Tibial artery (tissue), 4 donors: ENCODE data around the gene SLC32A1.

ENCODE experiments used
- DNase-seq, 2 donors: peaks; one replicate each; pipeline ENCODE4 v3.0.0-alpha.2; 2019
- H3K27ac ChIP-seq, 2 donors: fragments of 200-600 bp; sonication (generic) in 1 of 2; 1 replicate in 1 of 2; 2 replicates in 1 of 2; pipeline ENCODE4 v1.5.1; 2018 to 2019; ENCODE audit warnings: mild to moderate bottlenecking in 1 of 2
- H3K27me3 ChIP-seq, 2 donors: fragments of 200-600 bp; sonication (generic) in 1 of 2; one replicate each; pipeline versions ENCODE4 v1.5.1 to v1.6.0; 2016 to 2019
- H3K36me3 ChIP-seq, 3 donors: fragments of 200-600 bp; sonication (generic) in 2 of 3; one replicate each; pipeline ENCODE4 v1.5.1; 2016 to 2019; ENCODE audit warnings: mild to moderate bottlenecking in 2 of 3
- H3K4me1 ChIP-seq, 4 donors: fragments of 200-600 bp; sonication (generic) in 2 of 4; 1 replicate in 3 of 4; 2 replicates in 1 of 4; pipeline ENCODE4 v1.5.1; 2016 to 2019
- H3K4me3 ChIP-seq, 2 donors: fragments of 200-600 bp; sonication (generic) in 1 of 2; 1 replicate in 1 of 2; 2 replicates in 1 of 2; pipeline ENCODE4 v1.5.1; 2018 to 2019; ENCODE audit warnings: mild to moderate bottlenecking in 2 of 2
- H3K9me3 ChIP-seq, 3 donors: fragments of 200-600 bp; sonication (generic) in 1 of 3; one replicate each; pipeline ENCODE4 v1.5.1; 2016 to 2019
- intact Hi-C: fragments of 100-400 bp; cut with DNase I; formaldehyde crosslinking; loops from one replicate; pipeline ENCODE4 v1.15.0; 2023; ENCODE audit warnings: low total_unique reads
- TF ChIP-seq, protein P1 (sequence below), 2 experiments: fragments of 200-600 bp in 1 of 2; fragments of 450-650 bp in 1 of 2; IDR thresholded peaks; one replicate each; pipeline ENCODE4 v1.5.1; 2017 to 2019; ENCODE audit warnings: antibody characterized with exemption in 2 of 2, mild to moderate bottlenecking in 1 of 2, moderate library complexity in 1 of 2

The SLC32A1 gene

DNA sequence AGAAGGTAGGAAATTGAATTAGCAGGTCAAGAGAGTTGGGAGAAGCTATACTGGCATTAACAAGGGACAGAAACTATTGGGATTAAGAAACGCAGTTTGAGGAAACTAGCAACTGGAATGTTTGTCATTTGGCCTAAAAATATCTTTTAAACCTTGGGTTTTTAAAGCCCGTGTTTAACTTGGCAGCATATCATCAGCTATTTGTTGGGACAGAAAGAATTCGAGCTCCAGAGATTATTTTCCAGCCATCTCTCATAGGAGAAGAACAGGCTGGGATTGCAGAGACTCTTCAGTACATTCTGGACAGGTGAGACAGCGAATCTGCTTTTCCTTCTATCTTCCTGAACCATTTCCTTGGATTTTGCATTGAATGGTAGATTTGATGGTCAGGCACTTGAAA, 41.8 kb downstream of the SLC32A1 start:
- intact Hi-C loops, result no loop called here
- H3K4me1 ChIP-seq, result peaks cover 0 to 37% (median 21%) of the 10 kb centered on the region in 4 donors

DNA sequence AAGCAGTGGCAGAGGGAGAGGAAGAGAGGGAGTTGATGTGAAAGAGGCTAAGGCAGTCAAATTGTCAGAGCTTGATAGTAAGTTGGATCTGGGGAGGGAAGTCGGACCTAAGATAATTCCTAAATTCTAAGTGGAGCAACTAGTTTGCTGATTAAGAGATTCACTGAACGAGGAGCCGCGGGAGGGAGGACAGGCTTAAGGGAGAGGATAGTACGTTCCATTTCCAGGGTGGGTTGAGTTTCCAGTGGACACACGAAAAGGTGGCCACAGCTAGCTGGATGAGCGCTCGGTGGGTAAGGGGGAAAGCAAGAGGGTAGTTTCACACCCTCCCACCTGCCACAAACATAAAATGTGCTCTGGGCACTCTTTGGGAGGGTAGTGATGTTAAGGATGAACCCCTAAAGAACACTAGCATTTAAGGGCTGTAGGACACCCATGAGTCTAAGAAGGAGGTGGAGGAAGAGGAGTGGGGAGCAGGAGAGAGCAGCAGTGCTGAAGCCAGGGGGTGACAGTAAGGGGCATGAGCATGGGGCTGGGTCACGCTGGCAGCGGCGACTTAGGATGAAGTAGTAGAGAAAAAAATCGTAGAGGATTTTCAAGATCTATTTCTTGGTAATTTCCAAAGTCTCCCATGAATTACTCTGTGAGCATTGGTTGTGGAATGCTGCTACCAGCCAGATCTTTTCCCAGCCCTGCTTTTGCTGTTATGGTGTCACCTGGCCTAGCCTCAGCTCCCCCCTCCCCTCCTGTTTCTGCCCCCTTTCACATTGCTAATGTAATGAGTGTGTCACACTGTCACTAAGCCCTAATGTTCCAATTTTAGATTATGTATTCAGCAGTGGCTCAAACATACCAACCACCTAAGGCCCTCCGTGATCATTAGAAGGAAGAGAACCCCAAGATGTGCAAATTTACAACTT, 45.4 kb downstream of the SLC32A1 start:
- Histone ChIP-seq H3K36me3 (peaks cover 47 to 92% (median 72%) of the 10 kb centered on the region in 3 donors), H3K27ac (no peak overlapping the region), H3K4me3 (no peak overlapping the region), H3K9me3 (no peaks in the 10 kb centered on the region), H3K27me3 (no peaks in the 10 kb centered on the region), H3K4me1 (peaks cover 0 to 31% (median 17%) of the 10 kb centered on the region in 4 donors)
- intact Hi-C loops, result no loop called here
- no peak for DNase-seq
- TF ChIP-seq, protein P1, sequence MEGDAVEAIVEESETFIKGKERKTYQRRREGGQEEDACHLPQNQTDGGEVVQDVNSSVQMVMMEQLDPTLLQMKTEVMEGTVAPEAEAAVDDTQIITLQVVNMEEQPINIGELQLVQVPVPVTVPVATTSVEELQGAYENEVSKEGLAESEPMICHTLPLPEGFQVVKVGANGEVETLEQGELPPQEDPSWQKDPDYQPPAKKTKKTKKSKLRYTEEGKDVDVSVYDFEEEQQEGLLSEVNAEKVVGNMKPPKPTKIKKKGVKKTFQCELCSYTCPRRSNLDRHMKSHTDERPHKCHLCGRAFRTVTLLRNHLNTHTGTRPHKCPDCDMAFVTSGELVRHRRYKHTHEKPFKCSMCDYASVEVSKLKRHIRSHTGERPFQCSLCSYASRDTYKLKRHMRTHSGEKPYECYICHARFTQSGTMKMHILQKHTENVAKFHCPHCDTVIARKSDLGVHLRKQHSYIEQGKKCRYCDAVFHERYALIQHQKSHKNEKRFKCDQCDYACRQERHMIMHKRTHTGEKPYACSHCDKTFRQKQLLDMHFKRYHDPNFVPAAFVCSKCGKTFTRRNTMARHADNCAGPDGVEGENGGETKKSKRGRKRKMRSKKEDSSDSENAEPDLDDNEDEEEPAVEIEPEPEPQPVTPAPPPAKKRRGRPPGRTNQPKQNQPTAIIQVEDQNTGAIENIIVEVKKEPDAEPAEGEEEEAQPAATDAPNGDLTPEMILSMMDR (IDR thresholded peaks at IDR 0.05), result no peak

More for the DNA sequence above, 41.8 kb downstream of the SLC32A1 start:
- Histone ChIP-seq H3K27ac (peak overlapping the region; percentile 47 to 78), H3K27me3 (no peaks in the 10 kb centered on the region), H3K36me3 (peaks cover 27 to 90% (median 61%) of the 10 kb centered on the region in 3 donors), H3K9me3 (no peaks in the 10 kb centered on the region), H3K4me3 (no peak overlapping the region)
- TF ChIP-seq, protein P1 (IDR thresholded peaks at IDR 0.05), result no peak
- no peak for DNase-seq

DNA sequence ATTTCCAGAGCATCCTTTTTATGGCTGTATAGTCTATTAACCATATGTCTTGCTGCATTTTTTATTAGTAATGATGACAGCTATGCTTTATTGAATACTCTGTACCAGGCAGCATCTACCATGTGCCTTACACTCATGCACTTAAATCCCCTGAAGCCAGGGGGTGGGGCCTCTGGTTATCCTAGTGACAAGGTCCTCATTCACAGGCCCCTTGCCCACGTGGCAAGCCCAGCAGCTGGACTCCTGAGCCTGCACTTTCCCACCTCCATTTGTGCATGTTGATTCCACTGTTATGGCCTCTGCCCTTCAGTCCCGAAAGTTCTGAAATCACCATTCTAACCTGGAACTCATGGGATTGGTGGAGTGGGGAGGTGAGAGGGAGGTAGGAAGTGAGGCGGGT, 46.3 kb downstream of the SLC32A1 start:
- intact Hi-C loops, result no loop called here
- peaks cover 56 to 90% (median 81%) of the 10 kb centered on the region in 3 donors for H3K36me3 ChIP-seq
- TF ChIP-seq, protein P1 (IDR thresholded peaks at IDR 0.05), result no peak

DNA sequence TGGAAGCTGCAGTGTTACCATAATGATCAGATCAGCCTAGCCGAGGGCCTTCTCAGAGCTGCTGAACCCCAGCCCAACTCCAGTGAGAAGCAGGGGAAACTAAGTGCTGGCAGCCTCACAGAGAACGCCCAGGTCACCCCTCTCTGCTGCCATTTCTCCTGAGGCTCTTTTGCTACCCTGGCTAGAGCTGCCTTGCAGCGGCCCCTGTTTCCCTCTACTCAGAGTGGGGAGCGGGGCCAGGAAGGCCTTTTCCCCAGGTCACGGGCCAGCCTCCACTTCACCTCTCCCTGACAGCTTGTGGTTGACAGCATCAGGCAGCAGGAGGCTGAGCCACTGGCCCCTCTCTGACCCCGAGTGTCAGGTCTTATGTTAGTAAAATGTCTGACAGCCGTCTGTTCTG, 46.7 kb downstream of the SLC32A1 start:
- TF ChIP-seq, protein P1 (IDR thresholded peaks at IDR 0.05), result no peak
- Histone ChIP-seq H3K4me1 (peaks cover 0 to 17% (median 4%) of the 10 kb centered on the region in 4 donors), H3K4me3 (no peak overlapping the region), H3K9me3 (no peaks in the 10 kb centered on the region), H3K27ac (no peak overlapping the region), H3K36me3 (peaks cover 57 to 90% (median 83%) of the 10 kb centered on the region in 3 donors), H3K27me3 (no peaks in the 10 kb centered on the region)
- no peak for DNase-seq
- intact Hi-C loops, result no loop called here

More for the DNA sequence above, 46.3 kb downstream of the SLC32A1 start:
- Histone ChIP-seq H3K27ac (no peak overlapping the region), H3K4me3 (no peak overlapping the region), H3K9me3 (no peaks in the 10 kb centered on the region), H3K4me1 (peaks cover 0 to 22% (median 8%) of the 10 kb centered on the region in 4 donors), H3K27me3 (no peaks in the 10 kb centered on the region)
- no peak for DNase-seq

DNA sequence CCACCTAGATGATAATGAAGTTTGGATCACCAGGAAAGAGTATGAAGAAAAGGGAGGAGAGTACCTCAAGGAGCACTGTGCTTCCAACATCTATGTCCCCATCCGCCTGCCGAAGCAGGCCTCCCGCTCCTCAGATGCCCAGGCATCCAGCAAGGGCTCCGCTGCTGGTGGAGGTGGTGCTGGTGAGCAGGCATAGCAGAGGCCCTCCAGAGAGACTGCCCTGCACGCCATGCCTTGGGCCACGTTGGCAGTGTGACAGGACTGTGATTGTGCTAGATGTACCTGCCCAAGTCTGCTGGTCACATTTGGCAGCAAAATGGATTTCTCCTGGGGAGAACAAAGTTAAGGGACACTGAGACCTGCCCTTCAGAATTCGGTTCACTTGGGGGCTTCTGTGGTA, 47.3 kb downstream of the SLC32A1 start:
- Histone ChIP-seq H3K9me3 (no peaks in the 10 kb centered on the region), H3K4me3 (no peak overlapping the region), H3K36me3 (peaks cover 57 to 91% (median 83%) of the 10 kb centered on the region in 3 donors), H3K27me3 (no peaks in the 10 kb centered on the region), H3K4me1 (peaks cover 0 to 11% (median 2%) of the 10 kb centered on the region in 4 donors), H3K27ac (no peak overlapping the region)
- TF ChIP-seq, protein P1 (IDR thresholded peaks at IDR 0.05), result no peak
- intact Hi-C loops, result no loop called here
- no peak for DNase-seq
